Posterior cingulate gyrus (tissue), 11 donors: ENCODE results near the gene NHLH2.

Experiments used
- DNase-seq, 10 donors: peaks; one replicate each; pipeline versions ENCODE4 v3.0.0 to v3.0.0-alpha.2; 2020 to 2021; ENCODE audit warnings: mixed read lengths in 3 of 10
- intact Hi-C: fragments of 100-400 bp; cut with DNase I; formaldehyde crosslinking; loops from one replicate; pipeline ENCODE4 v1.15.1; 2023

Gene NHLH2

GRCh38 chr1:115809847-115810246 is 31.1 kb downstream of the NHLH2 start:
- no peak for DNase-seq
- intact Hi-C loops, result no loop called here

- intact Hi-C loops, result no loop called here
- no peak for DNase-seq
Observed at GRCh38 chr1:115809076-115809475, 31.9 kb downstream of the NHLH2 start.

- DNase-seq, result peak in 2 of 10 donors; percentile 36 to 62
- intact Hi-C loops, result loop anchor here (1.0 kb wide), 1 partner anchor 174 kb away; no protein-coding TSS in a partner anchor
Observed at GRCh38 chr1:115807723-115808122, 33.2 kb downstream of the NHLH2 start.

- DNase-seq, result no peak
- intact Hi-C loops, result no loop called here
Observed at GRCh38 chr1:115805597-115805996, 35.3 kb downstream of the NHLH2 start.

GRCh38 chr1:115802416-115802815 is 38.5 kb downstream of the NHLH2 start:
- DNase-seq, result no peak
- intact Hi-C loops, result no loop called here

- intact Hi-C loops, result no loop called here
- DNase-seq, result no peak
Observed at GRCh38 chr1:115797486-115797885, 43.4 kb downstream of the NHLH2 start.

- intact Hi-C loops, result no loop called here
Observed at GRCh38 chr1:115796897-115797296, 44.0 kb downstream of the NHLH2 start.

GRCh38 chr1:115796036-115796435 is 44.9 kb downstream of the NHLH2 start:
- intact Hi-C loops, result no loop called here
- no peak for DNase-seq

More at GRCh38 chr1:115796897-115797296, 44.0 kb downstream of the NHLH2 start:
- no peak for DNase-seq

GRCh38 chr1:115794976-115795639 is 45.8 kb downstream of the NHLH2 start:
- peak in 1 of 10 donors; percentile 29 for DNase-seq
- intact Hi-C loops, result no loop called here

- no peak for DNase-seq
- intact Hi-C loops, result no loop called here
Observed at GRCh38 chr1:115793162-115793561, 47.8 kb downstream of the NHLH2 start.

- DNase-seq, result no peak
- intact Hi-C loops, result no loop called here
Observed at GRCh38 chr1:115791816-115792215, 49.1 kb downstream of the NHLH2 start.

GRCh38 chr1:115790846-115791245 is 50.1 kb downstream of the NHLH2 start:
- intact Hi-C loops, result no loop called here
- no peak for DNase-seq

- no peak for DNase-seq
- intact Hi-C loops, result no loop called here
Observed at GRCh38 chr1:115790356-115790755, 50.6 kb downstream of the NHLH2 start.
